Islet of Langerhans (tissue), 1 donor: ENCODE results near the gene CNOT6L.
"Not testable (repeated sequence)": the region's sequence is repeated elsewhere in the genome, so short reads cannot be mapped to it uniquely, and the experiment has no call there.

ENCODE experiments used
- FAIRE-seq: peaks from one replicate; lab custom pipeline; 2011; peaks lifted over from hg19 to GRCh38; lab: Jason Lieb, UNC

The CNOT6L gene

GRCh38 chr4:77819843-77820648 lies 878 bp upstream of the CNOT6L start:
- no peak for FAIRE-seq

GRCh38 chr4:77819404-77819842 lies 255 bp upstream of the CNOT6L start:
- FAIRE-seq, result no peak

GRCh38 chr4:77818073-77818601 lies 1.0 kb downstream of the CNOT6L start:
- no peak for FAIRE-seq

- peak; percentile 96 for FAIRE-seq
These were observed 1.7 kb downstream of the CNOT6L start for GRCh38 chr4:77817304-77818072.

- no peak for FAIRE-seq
These were observed 2.6 kb downstream of the CNOT6L start for GRCh38 chr4:77816546-77816945.

GRCh38 chr4:77815636-77816035 lies 3.5 kb downstream of the CNOT6L start:
- no peak for FAIRE-seq

GRCh38 chr4:77805840-77806239 lies 13.3 kb downstream of the CNOT6L start:
- no peak for FAIRE-seq

GRCh38 chr4:77804471-77804870 lies 14.7 kb downstream of the CNOT6L start:
- no peak for FAIRE-seq

- no peak for FAIRE-seq
These were observed 16.8 kb downstream of the CNOT6L start for GRCh38 chr4:77802402-77802801.

GRCh38 chr4:77801260-77801608 lies 17.9 kb downstream of the CNOT6L start:
- no peak for FAIRE-seq

- no peak for FAIRE-seq
These were observed 18.5 kb downstream of the CNOT6L start for GRCh38 chr4:77800483-77801259.

GRCh38 chr4:77800077-77800476 lies 19.1 kb downstream of the CNOT6L start:
- no peak for FAIRE-seq

- no peak for FAIRE-seq
These were observed 20.8 kb downstream of the CNOT6L start for GRCh38 chr4:77798385-77798784.

- peak; percentile 66 for FAIRE-seq
These were observed 21.9 kb downstream of the CNOT6L start for GRCh38 chr4:77797239-77797638.

GRCh38 chr4:77795326-77795725 lies 23.8 kb downstream of the CNOT6L start:
- FAIRE-seq, result no peak

GRCh38 chr4:77790146-77790545 lies 29.0 kb downstream of the CNOT6L start:
- FAIRE-seq, result no peak

GRCh38 chr4:77788990-77789389 lies 30.2 kb downstream of the CNOT6L start:
- no peak for FAIRE-seq

- FAIRE-seq, result no peak
These were observed 31.2 kb downstream of the CNOT6L start for GRCh38 chr4:77787969-77788368.

- no peak for FAIRE-seq
These were observed 33.5 kb downstream of the CNOT6L start for GRCh38 chr4:77785669-77786068.

- no peak for FAIRE-seq
These were observed 35.3 kb downstream of the CNOT6L start for GRCh38 chr4:77783895-77784294.

GRCh38 chr4:77782102-77782835 lies 36.9 kb downstream of the CNOT6L start:
- peak; percentile 94 for FAIRE-seq

- FAIRE-seq, result not testable (repeated sequence)
These were observed 38.4 kb downstream of the CNOT6L start for GRCh38 chr4:77780762-77781161.
